SW480 (cell line): ENCODE data around the gene PDZD7.
A peak's percentile ranks its signal among the peaks of the same experiment; 100 is the strongest.

Experiments used
- DNase-seq: peaks from one replicate; pipeline ENCODE4 v3.0.0-alpha.2; 2016; ENCODE audit warnings: low spot score

Gene PDZD7

DNA sequence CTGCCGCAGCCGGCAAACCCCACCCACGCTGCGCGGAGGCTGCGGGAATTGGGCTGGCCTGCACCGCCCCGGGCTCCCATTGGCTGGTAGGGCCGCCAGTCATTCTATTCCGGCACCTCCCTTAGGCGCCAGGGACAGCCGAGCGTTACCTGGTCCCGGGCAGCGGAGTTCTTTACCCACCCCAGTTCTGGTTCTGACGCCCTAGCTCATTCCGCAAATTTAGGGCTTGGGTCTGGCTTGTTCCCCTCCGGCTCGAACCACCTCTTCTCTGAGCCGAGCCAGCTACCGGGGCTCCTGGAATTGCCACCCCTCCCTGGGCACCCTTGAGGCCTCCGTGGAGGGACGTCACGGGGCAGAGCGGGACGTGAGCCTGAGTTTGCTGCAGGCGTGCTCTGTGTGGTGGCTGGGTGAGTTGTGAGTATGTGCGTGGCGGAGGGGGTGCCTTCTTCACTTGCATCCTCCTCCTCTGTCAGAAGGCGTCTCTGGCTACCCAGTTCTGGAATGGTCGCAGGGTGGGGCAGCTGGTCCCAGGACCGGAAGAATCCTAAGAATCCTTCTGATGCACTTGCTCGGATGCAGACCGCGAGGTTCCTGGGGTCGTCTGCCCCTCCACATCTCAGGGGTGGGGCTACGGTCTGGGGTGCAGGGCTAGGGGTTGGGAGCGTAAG is at the start of gene PDZD7, which contains the start of gene SFXN3:
TSS of gene PDZD7 (minus strand) at position 2 of the 668 bp plus-strand sequence. CDS start 910 bp downstream, outside the sequence.
TSS of gene SFXN3 (plus strand) at position 107 of the 668 bp plus-strand sequence. CDS start 3,461 bp downstream, outside the sequence.
- peak; percentile 89 for DNase-seq

DNA sequence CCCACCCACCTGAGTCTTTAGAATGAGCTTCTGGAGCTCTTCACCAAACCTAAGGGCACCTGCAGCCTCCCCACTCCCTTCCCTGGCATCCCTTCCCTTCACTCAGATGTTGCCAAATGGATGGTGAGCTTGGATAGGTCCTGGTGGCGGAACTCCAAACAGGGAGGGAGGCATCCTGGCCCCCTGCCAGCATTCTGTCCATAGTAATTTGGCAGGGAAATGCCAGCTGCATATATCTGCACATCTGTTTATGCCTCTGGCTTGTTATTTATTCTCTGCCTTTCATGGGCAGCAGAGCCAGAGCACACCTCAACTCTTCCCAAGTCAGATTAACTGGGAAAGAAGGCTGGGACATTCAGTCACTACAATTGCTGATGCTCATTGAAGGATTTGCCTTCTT is 48.9 kb upstream of the PDZD7 start:
- no peak for DNase-seq

DNA sequence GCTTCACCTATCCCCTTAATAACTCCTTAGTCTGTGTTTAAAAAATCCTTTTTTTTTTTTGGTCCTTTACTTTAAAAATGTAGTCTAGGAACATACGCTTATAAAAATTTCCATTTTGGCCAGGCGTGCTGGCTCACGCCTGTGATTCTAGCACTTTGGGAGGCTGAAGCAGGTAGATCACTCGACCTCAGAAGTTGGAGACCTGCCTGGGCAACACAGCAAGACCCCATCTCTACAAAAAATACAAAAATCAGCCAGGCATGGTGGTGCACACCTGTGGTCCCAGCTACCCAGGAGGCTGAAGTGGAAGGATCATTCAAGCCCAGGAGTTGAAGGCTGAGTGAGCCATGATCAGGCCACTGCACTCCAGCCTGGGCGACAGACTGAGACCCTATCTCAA is 45.7 kb upstream of the PDZD7 start:
- DNase-seq: no peak

DNA sequence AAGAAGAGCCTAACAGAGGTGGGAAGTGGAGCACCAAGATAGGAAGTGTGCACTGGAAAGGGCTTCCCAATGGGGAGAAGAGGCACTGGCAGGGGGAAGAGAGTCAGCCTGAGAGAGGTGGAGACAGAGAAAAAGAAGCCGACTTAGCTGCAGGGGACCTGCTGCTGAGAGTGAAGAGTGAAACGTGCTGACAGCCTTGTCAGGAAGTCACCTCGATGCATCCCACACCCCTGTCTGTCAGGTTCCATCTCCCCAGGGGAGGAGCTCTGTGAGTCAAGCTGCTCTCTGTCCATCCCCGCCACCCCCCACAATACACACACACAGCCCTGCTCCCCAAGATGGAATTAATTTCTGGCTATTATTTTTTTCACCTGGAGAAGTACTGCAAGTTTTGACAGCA is 44.8 kb upstream of the PDZD7 start:
- no peak for DNase-seq

DNA sequence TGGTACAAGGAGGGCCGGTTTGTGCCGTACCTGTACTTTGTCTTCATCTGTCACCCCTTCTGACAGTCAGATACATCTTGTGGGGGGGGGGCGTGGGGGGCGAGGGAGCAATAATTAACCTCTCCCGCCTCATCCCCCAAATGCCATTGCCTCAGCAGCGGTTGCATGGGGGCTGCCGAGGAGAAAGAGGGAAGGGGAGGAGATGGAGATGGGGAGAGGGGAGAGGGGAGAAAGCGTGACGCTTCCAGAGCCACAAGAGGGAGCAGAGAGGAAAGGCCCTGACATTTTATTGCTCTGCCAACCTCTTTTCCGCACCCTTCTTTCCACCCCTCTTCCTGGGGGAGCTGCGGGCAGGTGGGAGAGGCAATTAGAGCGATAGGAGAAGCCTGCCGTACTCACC is 42.7 kb upstream of the PDZD7 start:
- DNase-seq: no peak

DNA sequence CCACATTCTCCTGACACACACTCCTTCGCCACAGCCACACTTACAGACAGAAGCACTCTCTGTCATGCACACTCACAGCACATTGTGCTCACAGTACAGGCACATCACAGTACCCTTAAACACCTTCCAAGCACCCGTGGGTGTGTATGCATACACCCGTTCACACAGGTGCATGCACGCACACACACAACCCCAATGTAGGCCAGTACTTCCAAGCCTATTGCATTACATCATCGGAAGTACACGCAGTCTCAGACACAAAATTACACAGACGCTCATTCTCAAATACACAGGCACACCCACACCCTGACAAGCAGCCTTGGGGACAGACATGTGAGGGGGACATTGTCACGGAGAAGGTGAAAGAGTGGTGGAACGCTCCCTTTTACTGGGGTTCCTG is 42.0 kb upstream of the PDZD7 start:
- no peak for DNase-seq

DNA sequence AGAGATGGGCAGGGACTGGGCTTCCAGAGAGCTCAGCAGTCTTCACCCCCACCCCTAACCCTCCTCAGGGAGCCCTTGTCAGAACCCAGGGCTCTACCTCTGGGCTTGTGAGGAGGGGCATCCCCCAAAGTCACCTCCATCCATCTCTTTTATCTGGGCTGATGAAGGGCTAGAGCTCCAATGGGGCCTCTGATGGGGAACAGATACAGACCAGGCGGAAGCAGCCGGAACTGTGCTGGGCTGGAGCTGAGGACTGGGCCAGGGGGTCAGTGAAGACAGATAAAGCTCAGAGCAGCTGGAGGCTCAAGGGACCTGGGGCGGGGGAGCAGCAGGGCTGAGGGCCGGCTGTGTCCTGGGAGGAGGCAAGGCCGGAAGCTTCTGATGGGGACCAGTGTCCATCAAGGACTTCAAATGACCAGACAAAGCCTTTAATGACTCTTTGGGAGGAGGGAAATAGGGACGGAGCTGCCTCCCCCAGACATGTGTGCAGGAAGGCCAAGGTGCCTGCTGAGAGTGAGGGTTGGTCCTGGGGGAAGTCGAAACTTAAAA is 41.0 kb upstream of the PDZD7 start:
- no peak for DNase-seq

DNA sequence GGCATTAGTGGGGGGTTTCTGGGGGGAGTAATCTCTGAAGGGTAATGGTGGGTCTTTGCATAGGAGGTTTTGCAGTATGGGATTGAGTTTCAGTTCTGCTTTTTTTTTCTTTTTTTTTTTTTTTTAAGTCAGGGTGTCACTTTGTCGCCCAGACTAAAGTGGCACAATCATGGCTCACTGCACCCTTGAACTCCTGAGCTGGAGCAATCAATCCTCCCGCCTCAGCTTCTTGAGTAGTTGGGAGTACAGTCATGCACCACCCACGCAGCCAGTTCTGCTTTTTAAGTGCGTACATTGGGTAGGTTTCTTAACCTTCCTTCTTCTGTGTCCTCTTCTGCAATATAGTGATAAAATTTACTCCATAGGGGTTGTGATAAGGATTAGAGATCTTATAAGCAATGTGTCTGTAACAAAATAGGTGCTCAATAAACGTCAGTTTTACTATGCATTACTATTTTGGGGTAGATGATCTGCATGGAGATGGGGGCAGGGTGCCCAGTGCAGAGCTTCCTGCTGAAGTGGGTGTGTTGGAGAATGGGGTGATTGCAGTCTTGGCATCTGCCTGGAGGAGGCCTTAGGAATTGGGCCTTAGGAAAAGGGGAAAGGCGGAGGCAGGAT is 40.4 kb upstream of the PDZD7 start:
- no peak for DNase-seq

DNA sequence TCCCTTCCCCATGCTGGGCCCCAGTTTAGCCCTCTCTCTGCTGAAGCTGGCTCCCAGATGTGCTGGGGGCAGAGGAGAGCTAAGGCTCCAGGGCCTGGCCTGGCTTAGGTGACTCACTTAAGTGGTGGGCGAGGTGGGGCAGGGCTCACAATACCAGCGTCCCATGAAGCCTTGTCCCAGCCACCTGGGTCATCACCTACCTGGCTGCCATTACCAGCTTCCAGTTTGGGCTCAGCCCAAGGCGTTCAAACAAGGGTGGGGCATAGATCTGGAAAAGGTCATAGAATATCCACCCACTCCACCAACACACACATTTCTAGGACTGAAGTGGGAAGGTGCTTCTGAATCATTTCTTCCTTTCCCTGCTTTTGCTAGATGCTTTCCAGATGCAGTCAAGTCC is 39.2 kb upstream of the PDZD7 start:
- peak; percentile 59 for DNase-seq

DNA sequence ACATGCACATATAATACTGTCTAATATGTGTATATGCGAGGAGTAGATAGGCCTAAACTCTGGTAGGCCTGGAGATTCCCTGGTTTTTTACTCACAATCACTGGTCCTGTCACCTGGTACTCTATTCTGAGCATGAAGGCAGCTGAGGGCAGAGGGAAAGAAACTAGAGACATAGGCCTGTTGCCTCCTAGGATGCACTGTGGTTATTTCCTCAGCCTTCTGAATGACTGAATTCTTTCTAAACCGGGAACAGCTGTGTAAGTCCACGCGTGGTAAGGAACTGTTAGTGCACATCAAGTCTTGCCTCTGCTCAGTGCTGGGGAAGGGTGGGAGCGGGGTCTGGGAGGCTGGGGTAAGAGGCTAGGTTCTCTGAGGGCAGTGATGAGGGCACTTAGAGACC is 38.5 kb upstream of the PDZD7 start:
- DNase-seq: no peak

DNA sequence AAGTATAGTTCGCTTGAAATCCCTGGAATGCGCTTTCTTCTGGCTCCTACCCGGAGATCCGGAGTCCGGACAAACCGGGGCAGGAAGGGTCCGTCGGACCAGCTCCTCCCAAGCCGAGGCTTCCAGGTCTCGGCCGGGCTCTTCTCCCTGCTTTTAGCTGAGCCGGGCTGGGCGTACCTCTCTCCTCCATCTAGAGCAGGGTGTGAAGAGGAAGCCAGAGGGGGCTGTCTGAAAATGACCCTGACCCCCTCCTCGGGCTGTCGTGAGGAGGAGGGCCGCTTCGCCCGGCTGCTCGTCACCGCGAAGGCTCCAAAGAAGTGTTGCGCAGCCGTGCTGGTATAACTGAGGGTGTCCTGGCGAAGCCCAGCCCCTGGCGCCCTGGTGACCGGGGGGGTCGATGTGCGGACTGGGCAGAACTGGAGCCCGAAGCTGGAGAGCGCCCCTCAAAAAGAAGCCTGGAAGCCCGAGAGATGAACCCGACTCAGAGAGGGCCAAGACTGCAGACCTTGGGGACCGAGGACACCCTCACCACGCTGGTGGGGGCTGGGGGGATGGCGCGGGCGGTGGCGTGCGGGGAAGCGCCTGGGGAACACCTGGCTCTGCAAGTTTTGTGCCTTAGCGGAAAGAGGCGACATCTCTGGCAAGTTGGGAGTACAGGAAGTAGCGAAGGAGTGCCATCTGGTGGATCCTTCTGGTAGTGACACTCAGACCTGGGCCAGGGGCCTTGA is 36.6 kb upstream of the PDZD7 start:
- peak; percentile 88 for DNase-seq

DNA sequence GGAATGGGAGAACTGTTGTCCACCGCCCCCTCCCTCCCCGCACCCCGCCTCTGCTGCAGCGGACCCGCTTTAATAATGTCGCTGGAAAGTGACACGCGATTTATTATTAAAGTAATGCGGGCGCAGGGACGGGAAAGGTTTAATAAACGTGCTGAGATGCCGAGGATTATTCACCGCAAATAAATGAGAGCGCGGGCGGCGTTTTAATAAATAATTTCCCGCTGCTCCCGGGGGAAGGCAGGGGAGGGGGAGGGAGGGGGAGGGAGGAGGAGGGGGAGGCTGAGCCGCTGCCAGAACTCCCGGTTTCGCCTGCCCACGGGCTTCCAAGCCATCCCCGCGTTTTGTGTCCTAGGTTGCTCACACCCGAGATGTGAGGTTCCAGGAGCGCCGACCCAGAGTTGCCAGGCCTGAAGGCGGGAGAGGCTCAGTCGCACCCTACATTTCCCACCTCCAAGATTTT is 36.0 kb upstream of the PDZD7 start:
- DNase-seq: peak; percentile 59

DNA sequence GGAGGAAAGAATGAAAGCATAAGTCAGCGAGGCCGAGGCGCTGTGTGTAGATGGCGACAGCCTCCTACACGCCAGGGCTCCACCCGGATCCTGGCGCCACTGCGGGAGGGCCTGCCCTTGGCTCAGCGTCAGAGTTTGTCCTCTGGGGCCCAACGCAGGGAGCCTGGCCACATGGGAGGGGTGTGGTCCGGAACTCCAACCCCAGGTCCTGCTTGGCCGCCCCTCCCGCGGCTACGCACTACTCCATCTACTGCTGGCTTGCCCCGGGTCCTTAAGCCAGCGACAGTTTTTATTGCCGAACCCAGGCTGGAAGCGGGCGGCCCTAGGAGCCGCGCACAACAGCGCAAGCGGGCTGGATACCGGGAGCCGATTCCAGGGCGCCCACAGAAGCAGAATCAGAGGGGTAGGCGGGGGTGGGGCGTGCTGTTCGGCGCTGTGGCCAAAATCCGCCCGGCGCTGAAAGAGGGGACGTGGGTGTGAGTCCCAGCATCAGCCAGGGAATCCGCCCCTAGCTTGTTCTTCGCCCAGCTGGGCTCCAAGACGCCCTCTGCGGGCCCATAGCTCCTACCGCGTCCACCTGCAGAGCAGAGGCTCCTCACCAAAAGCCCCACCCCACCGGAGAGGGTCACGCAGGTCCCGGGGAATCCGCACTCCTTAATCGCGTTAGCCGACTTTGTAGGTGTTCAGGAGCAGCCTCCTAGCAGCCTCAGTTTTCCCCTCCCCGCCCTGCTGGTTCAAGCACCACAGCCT is 35.4 kb upstream of the PDZD7 start:
- peak; percentile 94 for DNase-seq

DNA sequence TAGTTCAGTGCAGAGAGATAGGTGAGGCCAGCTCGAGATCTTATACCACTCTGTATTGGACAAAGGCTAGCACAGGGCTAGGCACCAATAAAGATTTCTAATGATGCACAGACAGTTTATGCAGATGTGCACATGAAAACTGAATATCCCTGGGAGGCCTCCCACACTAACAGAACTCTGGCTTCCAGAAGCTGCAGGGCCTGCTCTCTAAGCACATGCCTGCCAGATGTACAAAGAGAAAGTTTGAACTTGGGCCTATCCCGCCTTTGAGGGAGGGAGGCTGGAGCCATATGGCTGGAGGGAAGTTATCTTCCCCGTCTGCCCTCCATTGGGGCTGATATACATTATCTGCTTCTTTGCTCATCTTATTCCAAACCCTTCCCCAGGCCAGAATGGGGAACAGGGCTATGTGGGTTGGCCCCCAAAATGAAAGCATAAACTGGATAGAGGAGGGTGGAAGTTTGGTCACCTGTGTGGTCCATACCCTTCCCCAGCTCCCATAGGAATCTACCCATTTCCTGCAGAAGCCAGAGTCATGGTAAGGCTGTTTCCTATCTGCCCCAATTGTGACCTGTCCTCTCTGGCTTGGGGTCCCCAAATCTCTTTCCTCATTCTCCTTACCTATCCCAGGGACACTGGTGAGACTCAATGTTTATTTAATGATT is 34.7 kb upstream of the PDZD7 start:
- no peak for DNase-seq

DNA sequence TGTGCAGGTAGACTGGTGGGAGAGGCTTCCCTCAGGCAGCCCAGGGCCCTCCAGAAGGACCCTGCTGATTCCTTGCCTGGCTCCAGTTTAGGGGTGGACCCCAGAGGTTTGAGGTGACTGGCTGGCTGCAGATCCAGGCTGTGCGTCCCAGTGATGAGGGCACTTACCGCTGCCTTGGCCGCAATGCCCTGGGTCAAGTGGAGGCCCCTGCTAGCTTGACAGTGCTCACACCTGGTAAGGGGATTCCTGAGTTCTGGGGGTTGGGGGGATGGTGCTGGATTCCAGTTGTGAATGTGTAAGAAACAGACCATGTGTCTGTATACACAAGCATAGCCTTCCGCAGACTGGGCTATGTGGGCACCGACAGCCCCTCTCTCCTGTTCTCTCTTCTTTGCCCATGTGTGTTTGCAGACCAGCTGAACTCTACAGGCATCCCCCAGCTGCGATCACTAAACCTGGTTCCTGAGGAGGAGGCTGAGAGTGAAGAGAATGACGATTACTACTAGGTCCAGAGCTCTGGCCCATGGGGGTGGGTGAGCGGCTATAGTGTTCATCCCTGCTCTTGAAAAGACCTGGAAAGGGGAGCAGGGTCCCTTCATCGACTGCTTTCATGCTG is 33.6 kb upstream of the PDZD7 start:
- no peak for DNase-seq

DNA sequence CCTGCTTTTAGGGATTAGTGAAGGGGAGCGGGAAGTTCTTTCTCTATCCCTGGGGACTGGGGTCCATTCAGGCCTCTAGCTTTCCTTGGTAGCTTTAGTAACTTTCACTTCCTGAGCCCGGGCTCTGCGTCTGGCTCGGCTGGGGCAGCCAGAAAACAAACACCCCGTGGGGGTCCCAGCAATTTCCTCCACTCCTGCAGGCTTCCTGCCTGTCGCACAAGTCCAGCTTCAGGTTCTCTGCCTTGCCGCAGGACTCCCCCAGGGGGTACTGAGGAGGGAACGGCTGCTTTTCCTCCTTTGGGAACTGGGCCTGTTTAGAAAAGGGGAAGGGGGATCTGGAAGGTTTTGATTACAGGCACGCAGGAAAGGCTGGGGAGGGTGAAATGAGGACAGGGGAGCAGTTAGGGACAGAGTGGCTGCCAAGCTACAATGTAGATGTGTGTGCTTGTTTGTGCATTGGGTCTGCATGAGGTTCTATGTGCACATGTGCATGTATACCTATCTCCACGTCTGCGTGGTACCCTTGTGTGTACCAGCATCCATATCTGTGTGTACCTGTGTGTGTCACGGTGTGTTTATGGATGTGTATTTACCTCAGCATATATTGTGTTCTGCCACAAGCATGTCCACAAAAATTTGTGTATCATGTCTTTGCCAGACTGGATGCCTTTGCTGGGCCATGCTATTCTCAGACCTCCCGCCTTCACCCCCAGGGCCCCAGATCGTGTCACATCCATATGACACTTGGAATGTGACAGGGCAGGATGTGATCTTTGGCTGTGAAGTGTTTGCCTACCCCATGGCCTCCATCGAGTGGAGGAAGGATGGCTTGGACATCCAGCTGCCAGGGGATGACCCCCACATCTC is 32.9 kb upstream of the PDZD7 start:
- no peak for DNase-seq

DNA sequence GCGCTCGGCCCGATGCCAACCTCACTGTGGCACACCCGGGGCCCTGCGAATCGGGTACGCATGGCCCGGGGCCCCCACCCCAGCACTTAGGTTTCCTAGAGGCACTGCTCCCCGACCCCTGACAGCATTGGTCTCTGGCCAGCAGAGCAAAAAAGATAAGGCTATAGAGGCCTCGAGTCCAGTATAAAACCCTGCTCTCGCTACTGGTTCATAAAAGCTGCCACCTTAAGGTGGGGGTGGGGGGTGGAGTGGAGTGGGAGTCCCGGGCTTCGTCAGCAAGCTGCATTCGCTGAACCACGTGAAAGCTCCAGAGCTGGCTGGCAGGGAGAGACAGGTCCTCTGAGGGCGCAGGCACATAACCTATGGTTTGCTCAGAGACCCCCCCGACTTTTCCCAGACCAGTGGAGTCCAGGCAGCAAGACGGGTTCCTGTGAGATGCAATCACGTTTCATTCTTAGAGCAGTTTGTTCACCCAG is 32.2 kb upstream of the PDZD7 start:
- no peak for DNase-seq

DNA sequence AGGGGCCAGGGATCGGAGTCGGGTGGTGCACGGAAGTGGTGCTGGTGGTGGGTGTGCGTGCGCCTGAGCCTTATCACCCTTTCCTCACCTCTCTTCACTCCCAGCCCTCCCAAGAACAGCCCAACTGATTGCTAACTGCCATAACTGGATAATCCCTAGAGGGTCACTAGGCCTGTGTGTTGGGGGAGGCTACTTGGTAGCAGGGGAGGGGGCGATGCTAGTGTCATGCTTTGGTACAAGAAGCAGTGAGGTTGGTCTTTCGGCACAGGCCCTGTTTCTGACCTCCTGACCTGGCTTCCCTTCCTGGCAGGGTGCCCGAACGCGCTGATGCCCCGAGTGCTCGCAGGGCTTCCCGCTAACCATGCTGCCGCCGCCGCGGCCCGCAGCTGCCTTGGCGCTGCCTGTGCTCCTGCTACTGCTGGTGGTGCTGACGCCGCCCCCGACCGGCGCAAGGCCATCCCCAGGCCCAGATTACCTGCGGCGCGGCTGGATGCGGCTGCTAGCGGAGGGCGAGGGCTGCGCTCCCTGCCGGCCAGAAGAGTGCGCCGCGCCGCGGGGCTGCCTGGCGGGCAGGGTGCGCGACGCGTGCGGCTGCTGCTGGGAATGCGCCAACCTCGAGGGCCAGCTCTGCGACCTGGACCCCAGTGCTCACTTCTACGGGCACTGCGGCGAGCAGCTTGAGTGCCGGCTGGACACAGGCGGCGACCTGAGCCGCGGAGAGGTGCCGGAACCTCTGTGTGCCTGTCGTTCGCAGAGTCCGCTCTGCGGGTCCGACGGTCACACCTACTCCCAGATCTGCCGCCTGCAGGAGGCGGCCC is 31.5 kb upstream of the PDZD7 start:
- peak; percentile 78 for DNase-seq

DNA sequence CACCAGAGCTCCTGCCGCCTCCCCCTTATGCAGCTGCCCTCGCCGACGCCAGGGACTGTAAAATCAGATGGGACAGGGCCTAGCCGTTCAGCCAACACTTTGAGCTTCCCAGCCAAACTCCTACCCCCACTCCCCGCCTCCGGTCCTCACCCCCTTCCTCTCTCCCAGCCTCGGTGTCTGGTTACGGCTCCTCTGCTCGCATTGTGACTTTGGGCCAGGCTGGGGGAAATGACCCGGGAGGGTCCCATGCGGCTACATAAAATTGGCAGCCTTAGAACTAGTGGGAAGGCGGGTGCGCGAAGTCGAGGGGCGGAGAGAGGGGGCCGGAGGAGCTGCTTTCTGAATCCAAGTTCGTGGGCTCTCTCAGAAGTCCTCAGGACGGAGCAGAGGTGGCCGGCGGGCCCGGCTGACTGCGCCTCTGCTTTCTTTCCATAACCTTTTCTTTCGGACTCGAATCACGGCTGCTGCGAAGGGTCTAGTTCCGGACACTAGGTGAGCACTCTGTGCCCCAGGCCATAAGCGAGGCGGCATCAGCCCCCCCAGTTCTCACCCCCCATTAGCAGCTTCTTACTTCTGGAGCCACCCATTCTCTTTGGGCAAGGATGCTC is 30.8 kb upstream of the PDZD7 start, which contains the start of gene KAZALD1:
TSS of gene KAZALD1 (plus strand) at position 366 of the 608 bp plus-strand sequence. CDS start 604 bp downstream, outside the sequence.
- peak; percentile 78 for DNase-seq
